ENCODE data around the gene SPOCK1.

SPOCK1 gene

DNA sequence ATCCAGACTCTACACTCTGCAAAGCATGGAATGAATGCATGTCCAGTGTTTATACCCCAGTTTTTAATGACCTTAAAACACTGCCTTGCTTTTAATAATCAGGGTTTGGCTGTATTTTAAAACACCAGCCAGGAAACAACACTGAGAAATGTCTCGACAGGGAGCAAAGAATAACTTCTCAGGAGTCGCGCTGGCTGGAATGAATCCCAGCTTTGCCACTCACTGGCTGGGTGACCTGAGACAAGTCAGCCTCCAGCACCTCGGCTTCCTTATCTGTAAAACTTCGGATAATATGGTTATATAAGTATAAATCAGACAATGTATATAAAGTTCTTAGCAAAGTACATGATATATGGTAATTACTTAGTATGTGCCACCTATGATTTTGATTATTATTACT is 505.0 kb downstream of the SPOCK1 start:
- Histone ChIP-seq H3K4me3 (IDR thresholded peaks at IDR 0.05; ENCODE audit: insufficient read depth, low read depth, low read length) (no peak overlapping the region), H3K4me2 (no peak overlapping the region), H3K36me3 (ENCODE audit: insufficient read depth) (no peaks in the 10 kb centered on the region), H3K27ac (no peak overlapping the region), H3K79me2 (ENCODE audit: insufficient read depth, low read depth) (no peaks in the 10 kb centered on the region), H3K27me3 (ENCODE audit: insufficient read depth, low read depth) (no peaks in the 10 kb centered on the region), H4K20me1 (ENCODE audit: insufficient read depth) (no peaks in the 10 kb centered on the region), H3K9ac (no peak overlapping the region), H2AFZ (ENCODE audit: low read depth) (no peak overlapping the region), H3K4me1 (ENCODE audit: low read depth, poor library complexity, severe bottlenecking) (no peaks in the 10 kb centered on the region)
- no peak for TF ChIP-seq CTCF (conservative IDR thresholded peaks at IDR 0.05; ENCODE audit: low read depth, low read length)

DNA sequence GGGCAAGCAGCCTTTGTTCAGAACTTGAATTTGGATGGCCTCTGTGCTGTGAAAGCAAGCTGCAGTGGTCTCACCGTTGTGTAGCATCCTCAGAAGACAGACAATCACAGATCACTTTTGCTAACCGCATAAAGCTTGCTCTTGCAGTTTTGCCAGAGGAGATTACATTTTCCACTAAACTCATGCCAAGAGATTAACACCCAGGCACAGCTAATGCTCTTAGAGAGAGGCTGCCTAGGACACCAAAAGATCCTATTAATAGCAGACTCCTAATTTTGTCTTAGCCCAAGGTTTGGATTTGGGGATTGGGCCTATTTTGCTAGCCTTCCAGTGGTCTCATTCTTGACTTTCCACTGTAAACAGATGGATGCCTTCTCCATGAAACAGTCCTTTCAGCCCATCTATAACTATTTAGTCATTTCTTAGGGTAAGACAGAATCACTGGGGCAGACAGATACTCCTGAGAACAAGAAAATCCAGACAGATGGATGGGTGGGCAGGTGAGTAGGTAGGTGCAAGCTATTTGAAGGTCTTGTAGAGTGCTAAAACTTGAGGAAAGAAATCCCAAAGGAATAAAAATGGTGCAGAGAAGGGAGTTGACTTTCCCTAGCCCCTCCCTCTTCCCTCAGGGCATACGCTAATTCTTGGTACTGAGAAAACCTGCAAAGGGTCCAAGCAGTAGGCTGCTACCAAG is 506.2 kb downstream of the SPOCK1 start:
- no peaks in the 10 kb centered on the region for H3K27me3 ChIP-seq (ENCODE audit: insufficient read depth, low read depth)
- no peak overlapping the region for H3K4me3 ChIP-seq (IDR thresholded peaks at IDR 0.05; ENCODE audit: insufficient read depth, low read depth, low read length)
- no peaks in the 10 kb centered on the region for H3K79me2 ChIP-seq (ENCODE audit: insufficient read depth, low read depth)
- H3K27ac ChIP-seq: no peak overlapping the region
- H3K36me3 ChIP-seq (ENCODE audit: insufficient read depth): no peaks in the 10 kb centered on the region
- TF ChIP-seq CTCF (conservative IDR thresholded peaks at IDR 0.05; ENCODE audit: low read depth, low read length): no peak
- H2AFZ ChIP-seq (ENCODE audit: low read depth): no peak overlapping the region
- H3K4me1 ChIP-seq (ENCODE audit: low read depth, poor library complexity, severe bottlenecking): no peaks in the 10 kb centered on the region
- no peaks in the 10 kb centered on the region for H4K20me1 ChIP-seq (ENCODE audit: insufficient read depth)
- no peak overlapping the region for H3K4me2 ChIP-seq
- no peak overlapping the region for H3K9ac ChIP-seq

DNA sequence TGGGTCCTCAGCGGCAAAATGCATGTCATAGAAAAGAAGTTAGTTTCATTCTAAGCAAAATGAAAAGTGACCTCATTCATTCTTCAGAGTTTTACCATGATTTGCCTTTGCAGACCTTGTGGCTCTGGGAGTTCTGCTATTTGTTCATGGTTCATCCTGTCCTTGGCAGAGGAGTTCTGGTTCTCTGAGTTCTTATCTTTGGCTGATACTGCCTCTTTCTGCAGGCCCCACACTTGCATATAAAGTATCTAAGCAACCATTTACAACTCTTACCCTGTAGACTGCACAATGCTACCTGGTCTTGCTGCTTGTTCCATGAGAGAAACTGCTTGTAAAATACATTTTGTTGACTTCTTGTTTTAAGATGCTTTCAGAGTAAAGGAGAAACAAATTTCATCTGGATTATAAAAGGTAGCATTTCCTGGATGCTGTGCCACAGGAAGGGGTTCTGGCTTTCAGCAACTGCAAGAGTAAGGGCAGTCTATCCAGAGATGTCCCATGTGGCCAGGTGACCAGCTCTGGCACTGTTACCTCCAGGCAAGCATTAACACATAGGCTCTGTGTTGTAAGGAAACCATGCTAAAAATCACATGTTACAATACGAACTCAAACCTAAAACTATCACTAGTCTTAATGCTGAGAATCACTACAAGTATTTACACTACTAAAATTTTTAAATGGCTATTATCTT is 513.2 kb downstream of the SPOCK1 start:
- Histone ChIP-seq H3K36me3 (ENCODE audit: insufficient read depth) (no peaks in the 10 kb centered on the region), H3K9ac (no peak overlapping the region), H3K27me3 (ENCODE audit: insufficient read depth, low read depth) (no peaks in the 10 kb centered on the region), H3K4me3 (IDR thresholded peaks at IDR 0.05; ENCODE audit: insufficient read depth, low read depth, low read length) (no peak overlapping the region), H3K79me2 (ENCODE audit: insufficient read depth, low read depth) (no peaks in the 10 kb centered on the region), H3K4me2 (no peak overlapping the region), H3K4me1 (ENCODE audit: low read depth, poor library complexity, severe bottlenecking) (no peaks in the 10 kb centered on the region), H3K27ac (no peak overlapping the region), H4K20me1 (ENCODE audit: insufficient read depth) (no peaks in the 10 kb centered on the region), H2AFZ (ENCODE audit: low read depth) (no peak overlapping the region)
- no peak for TF ChIP-seq CTCF (conservative IDR thresholded peaks at IDR 0.05; ENCODE audit: low read depth, low read length)

- H2AFZ ChIP-seq (ENCODE audit: low read depth): no peak overlapping the region
- no peak for TF ChIP-seq CTCF (conservative IDR thresholded peaks at IDR 0.05; ENCODE audit: low read depth, low read length)
Observed at GRCh38 chr5:136984772-136985446, 514.2 kb downstream of the SPOCK1 start.

More at GRCh38 chr5:136984772-136985446, 514.2 kb downstream of the SPOCK1 start:
- H3K9ac ChIP-seq: no peak overlapping the region
- no peaks in the 10 kb centered on the region for H3K4me1 ChIP-seq (ENCODE audit: low read depth, poor library complexity, severe bottlenecking)
- H3K4me3 ChIP-seq (IDR thresholded peaks at IDR 0.05; ENCODE audit: insufficient read depth, low read depth, low read length): no peak overlapping the region
- H3K36me3 ChIP-seq (ENCODE audit: insufficient read depth): no peaks in the 10 kb centered on the region
- no peak overlapping the region for H3K4me2 ChIP-seq
- no peaks in the 10 kb centered on the region for H3K79me2 ChIP-seq (ENCODE audit: insufficient read depth, low read depth)
- no peaks in the 10 kb centered on the region for H3K27me3 ChIP-seq (ENCODE audit: insufficient read depth, low read depth)
- H4K20me1 ChIP-seq (ENCODE audit: insufficient read depth): no peaks in the 10 kb centered on the region
- H3K27ac ChIP-seq: no peak overlapping the region
